Activated CD4-positive, alpha-beta T cell treated with anti-CD3 and anti-CD28 coated beads, Interleukin-2, amount 50 U/mL, for 24 hours (primary cell): ENCODE data around the gene DNTT.
"Not testable (repeated sequence)": the region's sequence is repeated elsewhere in the genome, so short reads cannot be mapped to it uniquely, and the experiment has no call there.

Experiments used
- DNase-seq, 2 donors: peaks; one replicate each; pipeline ENCODE4 v3.0.0-alpha.2; 2020; ENCODE audit warnings: low read depth in 1 of 2, low spot score in 1 of 2

The DNTT gene

GRCh38 chr10:96308854-96309253, 4.6 kb downstream of the DNTT start:
- not testable (repeated sequence) for DNase-seq

GRCh38 chr10:96309628-96310320, 5.5 kb downstream of the DNTT start:
- DNase-seq, result no peak

- no peak for DNase-seq
Measured at GRCh38 chr10:96310321-96310669, 6.1 kb downstream of the DNTT start.

- DNase-seq, result no peak
Measured at GRCh38 chr10:96311180-96311715, 7.0 kb downstream of the DNTT start.

GRCh38 chr10:96313344-96313743, 9.1 kb downstream of the DNTT start:
- no peak for DNase-seq

- no peak for DNase-seq
Measured at GRCh38 chr10:96317067-96317833, 13.0 kb downstream of the DNTT start.

GRCh38 chr10:96319754-96320474, 15.7 kb downstream of the DNTT start:
- no peak for DNase-seq

- DNase-seq, result no peak
Measured at GRCh38 chr10:96321822-96322221, 17.6 kb downstream of the DNTT start.

GRCh38 chr10:96322275-96322674, 18.0 kb downstream of the DNTT start:
- DNase-seq, result no peak

- DNase-seq, result no peak
Measured at GRCh38 chr10:96324447-96324846, 20.2 kb downstream of the DNTT start.

- no peak for DNase-seq
Measured at GRCh38 chr10:96325719-96326373, 21.6 kb downstream of the DNTT start.

- DNase-seq, result no peak
Measured at GRCh38 chr10:96327462-96327861, 23.2 kb downstream of the DNTT start.

- no peak for DNase-seq
Measured at GRCh38 chr10:96333101-96333500, 28.9 kb downstream of the DNTT start.

GRCh38 chr10:96334616-96335526, 30.6 kb downstream of the DNTT start:
- DNase-seq, result no peak

- no peak for DNase-seq
Measured at GRCh38 chr10:96337106-96337505, 32.9 kb downstream of the DNTT start.

- DNase-seq, result no peak
Measured at GRCh38 chr10:96338279-96338925, 34.2 kb downstream of the DNTT start.

- DNase-seq, result no peak
Measured at GRCh38 chr10:96339383-96339782, 35.1 kb downstream of the DNTT start.

- peak; percentile 5 to 60 for DNase-seq
Measured at GRCh38 chr10:96339956-96340904, 36.0 kb downstream of the DNTT start.
